Smooth muscle cell of trachea (primary cell): Measurements from ENCODE around the gene CYBA. TPM values are rescaled to one million over a fixed set of nuclear protein-coding genes. Genes with fewer than 3 reads are reported as not detected.

ENCODE experiments used
- total RNA-seq: library from RNA; depleted of rRNA; stranded (reverse); fragments of >200 nt; gene quantifications from 2 replicates; pipeline ENCODE4 v1.2.1, GENCODE V29; 2014

Gene CYBA
- 206 and 327 TPM in 2 replicates for total RNA-seq

GRCh38 chr16:88650749-88651275 is at the start of gene CYBA:
CYBA (minus strand) TSS chr16:88651053; CDS start chr16:88651013, 40 bp downstream.

GRCh38 chr16:88686439-88687253 is 35.8 kb upstream of the CYBA start, which contains the start of gene SNAI3:
SNAI3 (minus strand) TSS chr16:88686507; CDS start chr16:88686406, 101 bp downstream.

GRCh38 chr16:88662843-88663606 is 12.2 kb upstream of the CYBA start, which contains the start of gene MVD:
MVD (minus strand) TSS chr16:88663091; CDS start chr16:88663080, 11 bp downstream.

GRCh38 chr16:88638323-88639230 is 12.3 kb downstream of the CYBA start, which contains the start of gene IL17C:
IL17C (plus strand) TSS chr16:88638572; CDS start chr16:88638642, 70 bp downstream.

Other genes with a start within 250 kb of the CYBA start
- 1.7 and 6.3 TPM in 2 replicates for gene ZFPM1, start 197.8 kb downstream of the CYBA start, total RNA-seq
- gene ZC3H18, start 80.7 kb downstream of the CYBA start, total RNA-seq: 13.1 and 13.2 TPM in 2 replicates
- not detected in 2 replicates for gene IL17C, start 12.5 kb downstream of the CYBA start, total RNA-seq
- gene MVD, start 12.0 kb upstream of the CYBA start, total RNA-seq: 68.3 and 118 TPM in 2 replicates
- gene SNAI3, start 35.5 kb upstream of the CYBA start, total RNA-seq: 0.33 TPM in 1 of 2 replicates, not detected in the other
- 7.3 and 18.4 TPM in 2 replicates for gene RNF166, start 55.4 kb upstream of the CYBA start, total RNA-seq
- gene CTU2, start 55.5 kb upstream of the CYBA start, total RNA-seq: 11.5 and 16.7 TPM in 2 replicates
- gene PIEZO1, start 134.2 kb upstream of the CYBA start, total RNA-seq: 215 and 304 TPM in 2 replicates
- gene CDT1, start 152.7 kb upstream of the CYBA start, total RNA-seq: 3.3 and 10.9 TPM in 2 replicates
- 90.6 and 121 TPM in 2 replicates for gene APRT, start 160.9 kb upstream of the CYBA start, total RNA-seq
- gene GALNS, start 205.9 kb upstream of the CYBA start, total RNA-seq: 34.9 and 57.7 TPM in 2 replicates
- 49.8 and 62.8 TPM in 2 replicates for gene TRAPPC2L, start 206.1 kb upstream of the CYBA start, total RNA-seq
- gene PABPN1L, start 215.6 kb upstream of the CYBA start, total RNA-seq: not detected in 2 replicates